ENCODE data around the gene TRIP11.
"Not testable (repeated sequence)": the region's sequence is repeated elsewhere in the genome, so short reads cannot be mapped to it uniquely, and the experiment has no call there.

GRCh38 chr14:92045904-92046303, 6.0 kb upstream of the TRIP11 start:
- not testable (repeated sequence) for TF ChIP-seq CTCF (conservative IDR thresholded peaks at IDR 0.05); ZFX (IDR thresholded peaks at IDR 0.05)

Measured in C4-2B (cell line).